Endothelial cell of umbilical vein (primary cell): Measurements from ENCODE around the gene ZNF213. TPM values are rescaled to one million over a fixed set of nuclear protein-coding genes. Genes with fewer than 3 reads are reported as not detected.

ENCODE experiments used
- BruUV-seq: library from RNA; stranded (reverse); fragments of 400-500 nt; replicated peaks from 2 replicates; lab custom pipeline; 2021; lab: Mats Ljungman, UMichigan
- CTCF ChIA-PET: fragments of 300-600, 350-600 bp; sonication (Branson Sonifier 250); formaldehyde crosslinking; loops from one replicate; lab custom pipeline; 2021; ENCODE audit warnings: antibody characterized with exemption, inconsistent platforms; lab: Charles Lee
- POLR2A ChIA-PET: fragments of 300-600, 350-600 bp; sonication (Branson Sonifier 250); formaldehyde crosslinking; loops from one replicate; lab custom pipeline; 2021; ENCODE audit warnings: antibody characterized with exemption, inconsistent platforms; lab: Charles Lee
- DNase-seq: peaks from one replicate; pipeline ENCODE4 v3.0.0-alpha.2; 2011; ENCODE audit warnings: low read depth, low spot score
- FAIRE-seq: peaks from 2 replicates; lab custom pipeline; 2011; peaks lifted over from hg19 to GRCh38; lab: Jason Lieb, UNC
- H2AFZ ChIP-seq: 2 replicates; pipeline ENCODE4 v1.6.0; 2012; ENCODE audit warnings: low read depth, low read length, control low read depth, inconsistent platforms
- H3K27ac ChIP-seq: 2 replicates; pipeline ENCODE4 v1.5.1; 2011; ENCODE audit warnings: low read depth, mild to moderate bottlenecking, control low read depth, low read length, moderate library complexity; ENCODE audit not compliant: insufficient read depth
- H3K27me3 ChIP-seq, 2 experiments: 2 replicates each; pipeline versions ENCODE4 v1.6.0 to v1.6.1; 2011; ENCODE audit warnings: low read length in 2 of 2, mixed read lengths in 1 of 2; ENCODE audit not compliant: control insufficient read depth in 2 of 2, insufficient read depth in 2 of 2
- H3K36me3 ChIP-seq, 2 experiments: 2 replicates in 1 of 2; 3 replicates in 1 of 2; pipeline ENCODE4 v1.5.1; 2011; ENCODE audit warnings: low read length in 2 of 2, mild to moderate bottlenecking in 1 of 2, moderate library complexity in 1 of 2; ENCODE audit not compliant: control insufficient read depth in 2 of 2, insufficient read depth in 2 of 2; ENCODE audit errors: extremely low read depth in 1 of 2
- H3K4me1 ChIP-seq: 3 replicates; pipeline ENCODE4 v1.5.1; 2011; ENCODE audit warnings: mild to moderate bottlenecking, low read length; ENCODE audit not compliant: control insufficient read depth, insufficient read depth; ENCODE audit errors: extremely low read depth
- H3K4me2 ChIP-seq: 2 replicates; pipeline ENCODE4 v1.6.1; 2011; ENCODE audit warnings: low read length, control low read depth, mixed read lengths; ENCODE audit not compliant: insufficient read depth
- H3K4me3 ChIP-seq, 3 experiments: fragments of 200-600 bp in 1 of 3; sonication (generic), shearing (Covaris generic) in 1 of 3; replicated peaks in 1 of 3; 2 replicates each; pipeline ENCODE4 v1.5.1; 2011 to 2016; ENCODE audit warnings: control low read depth in 3 of 3, low read length in 3 of 3, mild to moderate bottlenecking in 2 of 3, inconsistent platforms in 1 of 3, low read depth in 1 of 3, moderate library complexity in 1 of 3; ENCODE audit not compliant: insufficient read depth in 1 of 3
- H3K79me2 ChIP-seq: 2 replicates; pipeline ENCODE4 v1.6.0; 2012; ENCODE audit warnings: low read length, inconsistent platforms; ENCODE audit not compliant: control insufficient read depth, insufficient read depth
- H3K9ac ChIP-seq: replicated peaks from 2 replicates; pipeline ENCODE3; 2011; ENCODE audit warnings: low read length, control low read depth; ENCODE audit not compliant: insufficient read depth; ENCODE audit errors: extremely low read depth
- H3K9me1 ChIP-seq: replicated peaks from 3 replicates; pipeline ENCODE4 v1.6.0; 2011; ENCODE audit warnings: mild to moderate bottlenecking, low read length; ENCODE audit not compliant: control insufficient read depth, insufficient read depth; ENCODE audit errors: extremely low read depth
- H3K9me3 ChIP-seq: replicated peaks from 2 replicates; pipeline ENCODE4 v1.5.1; 2012; ENCODE audit warnings: low read length, inconsistent platforms; ENCODE audit not compliant: control insufficient read depth, insufficient read depth
- H4K20me1 ChIP-seq: replicated peaks from 2 replicates; pipeline ENCODE3; 2011; ENCODE audit warnings: mild to moderate bottlenecking, low read length; ENCODE audit not compliant: control insufficient read depth, insufficient read depth; ENCODE audit errors: extremely low read depth
- CTCF ChIP-seq, 2 donors: IDR thresholded peaks; 1 replicate in 1 of 2; 2 replicates in 1 of 2; pipeline ENCODE4 v1.5.1; 2011; ENCODE audit warnings: low read length in 2 of 2, mild to moderate bottlenecking in 2 of 2, moderate library complexity in 2 of 2, control low read depth in 1 of 2, inconsistent platforms in 1 of 2, low read depth in 1 of 2; ENCODE audit not compliant: insufficient read depth in 1 of 2; ENCODE audit errors: extremely low read depth in 1 of 2
- EZH2 ChIP-seq: IDR thresholded peaks from 2 replicates; pipeline ENCODE4 v1.6.1; 2012; ENCODE audit warnings: borderline replicate concordance, low read depth, mild to moderate bottlenecking, moderate library complexity, low read length, inconsistent platforms; ENCODE audit not compliant: severe bottlenecking
- FOS ChIP-seq: IDR thresholded peaks from 2 replicates; pipeline ENCODE4 v1.6.1; 2011; ENCODE audit warnings: mild to moderate bottlenecking, low read length, moderate library complexity, borderline replicate concordance; ENCODE audit not compliant: insufficient read depth
- GATA2 ChIP-seq: IDR thresholded peaks from 2 replicates; pipeline ENCODE4 v1.7.0; 2011; ENCODE audit warnings: low read depth, mild to moderate bottlenecking, moderate library complexity, mixed read lengths, low read length; ENCODE audit not compliant: insufficient read length, insufficient read depth
- JUN ChIP-seq: IDR thresholded peaks from 2 replicates; pipeline ENCODE4 v1.6.1; 2011; ENCODE audit warnings: borderline replicate concordance, low read depth; ENCODE audit not compliant: insufficient read length, insufficient read depth
- MAX ChIP-seq: IDR thresholded peaks from 2 replicates; pipeline ENCODE4 v1.6.1; 2011; ENCODE audit not compliant: insufficient read depth, insufficient read length
- MYC ChIP-seq: IDR thresholded peaks from one replicate; pipeline ENCODE4 v1.6.1; 2011; ENCODE audit warnings: mild to moderate bottlenecking, low read depth, low read length
- POLR2A ChIP-seq: IDR thresholded peaks from 2 replicates; pipeline ENCODE4 v1.6.1; 2012; ENCODE audit warnings: low read depth, mild to moderate bottlenecking, control low read depth, low read length
- POLR2AphosphoS5 ChIP-seq: IDR thresholded peaks from 2 replicates; pipeline ENCODE4 v1.6.1; 2012; ENCODE audit warnings: low read depth, mild to moderate bottlenecking, control low read depth, low read length, moderate library complexity; ENCODE audit not compliant: insufficient read depth
- dilution Hi-C: fragments of 300-500 bp; cut with MboI; formaldehyde crosslinking; loops from one replicate; pipeline ENCODE4 v1.15.0; 2019; ENCODE audit warnings: low sequenced_read_pairs; ENCODE audit not compliant: extremely low pct_ligation_motif_present
- intact Hi-C: fragments of 100-400 bp; cut with micrococcal nuclease; formaldehyde crosslinking; loops from one replicate; pipeline ENCODE4 v1.10.0; 2022
- polyA plus RNA-seq, 4 experiments: library from polyadenylated mRNA; depleted of rRNA in 3 of 4; stranded (reverse) in 3 of 4; unstranded in 1 of 4; fragments of >200 nt; gene quantifications; 2 replicates each; pipeline versions ENCODE4 v1.2.1 to v1.2.3, GENCODE V29; 2011 to 2012; ENCODE audit warnings: missing spikeins in 1 of 4
- total RNA-seq: library from RNA; stranded (reverse); gene quantifications from 2 replicates; pipeline ENCODE4 v1.2.3, GENCODE V29; 2021

Gene ZNF213
- total and polyA plus RNA-seq, 2 donors (not counting 3 experiments of a cell fraction or from before 2014, with no cell fraction given) = 2.0 to 9.8 TPM

- Histone ChIP-seq H3K9ac (no peak overlapping the region), H3K4me1 (peaks cover 25% of the 10 kb centered on the region), H3K4me2 (no peak overlapping the region), H3K9me1 (no peaks in the 10 kb centered on the region), H3K4me3 (no peak overlapping the region), H4K20me1 (no peaks in the 10 kb centered on the region), H3K27ac (no peak overlapping the region), H3K79me2 (no peaks in the 10 kb centered on the region), H3K9me3 (no peaks in the 10 kb centered on the region), H3K36me3 (no peaks in the 10 kb centered on the region), H3K27me3 (no peaks in the 10 kb centered on the region), H2AFZ (no peak overlapping the region)
- BruUV-seq = no TSS peak
- intact Hi-C loops (no loop called here), dilution Hi-C loops (no loop called here)
- ChIA-PET POLR2A (no interaction called here), CTCF (interaction anchor here (1.6 to 5.1 kb wide), 2 partner anchors 31 to 39 kb away, joined by 4 to 29 read pairs; no protein-coding TSS in a partner anchor)
- FAIRE-seq (no peak), DNase-seq (no peak)
- TF ChIP-seq FOS = no peak
- TF ChIP-seq EZH2 = no peak
- TF ChIP-seq MYC = no peak
- no peak for TF ChIP-seq POLR2AphosphoS5
- no peak for TF ChIP-seq POLR2A
- TF ChIP-seq GATA2 = no peak
- no peak for TF ChIP-seq JUN
- no peak for TF ChIP-seq MAX
- TF ChIP-seq CTCF (IDR thresholded peaks at IDR 0.05; ENCODE audit: extremely low read depth in 1 of 2, insufficient read depth in 1 of 2, low read depth in 1 of 2, low read length in 2 of 2) = no peak
These were observed 44.9 kb upstream of the ZNF213 start for GRCh38 chr16:3089717-3090592.
